Activated T-helper 9 cell treated with anti-CD3 and anti-CD28 coated beads, Interleukin-2, amount 50 U/mL, for 16 hours (primary cell): Measurements from ENCODE around the gene GLTP.
A peak's percentile ranks its signal among the peaks of the same experiment; 100 is the strongest.
"Not testable (repeated sequence)": the region's sequence is repeated elsewhere in the genome, so short reads cannot be mapped to it uniquely, and the experiment has no call there.

Experiments used
- DNase-seq: peaks from one replicate; pipeline ENCODE4 v3.0.0-alpha.2; 2020; ENCODE audit warnings: low read depth

Gene GLTP

GRCh38 chr12:109902891-109903418 is 22.6 kb upstream of the GLTP start:
- no peak for DNase-seq

DNA sequence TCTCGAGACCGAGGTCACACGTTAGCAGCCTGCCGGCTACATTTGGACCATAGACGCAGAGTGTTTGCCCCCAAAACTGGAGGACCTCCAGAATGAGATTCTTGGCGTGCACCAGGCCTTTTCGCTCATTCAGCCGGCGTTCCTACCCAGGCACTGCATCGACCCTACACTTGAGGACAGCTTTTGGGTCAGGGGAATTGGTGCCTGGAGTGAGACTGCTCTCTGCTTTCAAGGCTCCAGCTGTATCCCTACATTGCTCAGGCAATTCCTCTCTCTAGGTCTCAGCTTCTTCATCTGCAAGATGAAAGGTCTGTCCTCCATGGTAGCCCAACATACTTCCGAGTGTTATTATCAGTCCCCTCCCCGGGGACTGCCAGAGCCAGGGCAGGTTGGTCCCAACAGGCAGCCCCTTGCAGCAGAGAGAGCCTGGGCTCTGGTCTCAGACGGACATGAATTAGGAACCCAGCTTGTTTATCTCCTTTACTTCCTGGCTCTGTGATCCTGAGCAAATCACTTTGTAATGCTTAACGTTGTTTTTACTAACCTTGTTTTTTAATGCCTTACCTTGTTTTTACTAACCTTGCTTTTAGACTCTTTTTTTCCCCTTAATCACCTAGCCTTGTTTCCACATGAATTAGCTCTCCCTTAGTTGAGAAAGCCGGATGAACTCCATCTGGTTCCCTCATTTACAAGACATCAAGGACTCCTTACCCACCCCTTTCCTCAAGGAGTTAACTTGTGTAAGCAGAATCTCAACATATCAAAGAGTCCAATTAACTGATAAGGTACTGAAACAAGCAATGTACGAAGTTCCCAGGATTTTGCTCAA is 20.6 kb upstream of the GLTP start:
- no peak for DNase-seq

GRCh38 chr12:109899783-109900751 is 19.7 kb upstream of the GLTP start, which contains the start of gene TCHP:
TSS of gene TCHP (plus strand) at chr12:109900274. CDS start at chr12:109903027, 2,753 bp downstream.
- peak; percentile 58 for DNase-seq

DNA sequence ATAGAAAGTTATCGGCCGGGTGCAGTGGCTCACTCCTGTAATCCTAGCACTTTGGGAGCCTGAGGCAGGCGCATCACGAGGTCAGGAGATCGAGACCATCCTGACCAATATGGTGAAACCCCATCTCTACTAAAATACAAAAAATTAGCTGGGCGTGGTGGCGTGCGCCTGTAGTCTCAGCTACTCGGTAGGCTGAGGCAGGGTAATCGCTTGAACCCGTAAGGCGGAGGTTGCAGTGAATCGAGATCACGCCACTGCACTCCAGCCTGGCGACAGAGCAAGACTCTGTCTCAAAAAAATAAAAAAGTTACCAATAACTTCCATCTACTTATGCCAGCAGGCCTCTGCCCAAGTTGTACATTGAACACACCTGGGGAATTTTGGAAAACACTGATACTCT is 19.0 kb upstream of the GLTP start:
- DNase-seq, result not testable (repeated sequence)

GRCh38 chr12:109897029-109897428 is 16.7 kb upstream of the GLTP start:
- no peak for DNase-seq

DNA sequence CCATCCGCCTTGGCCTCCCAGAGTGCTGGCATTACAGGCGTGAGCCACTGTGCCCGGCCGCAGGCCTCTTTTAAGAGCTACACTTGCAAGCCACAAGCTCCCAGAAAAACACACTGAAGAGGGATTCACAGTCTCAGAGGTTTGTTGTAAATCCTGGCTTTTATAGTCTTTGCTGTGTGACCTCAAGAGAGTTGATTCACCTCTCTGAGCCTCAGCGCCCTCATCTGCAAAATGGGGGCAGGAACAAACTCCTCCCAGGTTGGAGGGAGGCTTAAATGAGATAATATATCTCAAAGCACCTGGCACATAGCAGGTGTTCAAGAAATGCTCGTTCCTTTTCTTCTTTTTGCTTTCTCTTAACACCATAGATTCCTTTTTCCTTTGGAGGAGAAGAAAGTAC is 15.8 kb upstream of the GLTP start:
- no peak for DNase-seq

DNA sequence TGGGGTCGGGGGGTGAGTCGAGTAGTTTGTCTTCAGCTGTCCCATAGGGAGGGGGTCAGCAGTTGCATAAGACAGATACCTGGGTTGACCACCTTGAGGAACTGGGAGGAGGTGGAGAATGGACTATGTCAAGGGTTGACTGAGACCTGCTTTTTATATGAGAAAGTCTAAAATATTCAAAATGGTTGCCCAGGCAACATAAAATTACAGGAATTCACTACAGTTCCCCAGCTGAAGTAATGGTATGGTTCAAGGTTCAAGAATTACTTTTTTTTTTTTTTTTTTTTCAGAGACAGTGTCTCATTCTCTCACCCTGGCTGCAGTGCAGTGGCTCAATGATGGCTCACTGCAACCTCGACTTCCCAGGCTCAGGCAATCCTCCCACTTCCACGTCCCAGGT is 14.6 kb upstream of the GLTP start:
- DNase-seq, result no peak

DNA sequence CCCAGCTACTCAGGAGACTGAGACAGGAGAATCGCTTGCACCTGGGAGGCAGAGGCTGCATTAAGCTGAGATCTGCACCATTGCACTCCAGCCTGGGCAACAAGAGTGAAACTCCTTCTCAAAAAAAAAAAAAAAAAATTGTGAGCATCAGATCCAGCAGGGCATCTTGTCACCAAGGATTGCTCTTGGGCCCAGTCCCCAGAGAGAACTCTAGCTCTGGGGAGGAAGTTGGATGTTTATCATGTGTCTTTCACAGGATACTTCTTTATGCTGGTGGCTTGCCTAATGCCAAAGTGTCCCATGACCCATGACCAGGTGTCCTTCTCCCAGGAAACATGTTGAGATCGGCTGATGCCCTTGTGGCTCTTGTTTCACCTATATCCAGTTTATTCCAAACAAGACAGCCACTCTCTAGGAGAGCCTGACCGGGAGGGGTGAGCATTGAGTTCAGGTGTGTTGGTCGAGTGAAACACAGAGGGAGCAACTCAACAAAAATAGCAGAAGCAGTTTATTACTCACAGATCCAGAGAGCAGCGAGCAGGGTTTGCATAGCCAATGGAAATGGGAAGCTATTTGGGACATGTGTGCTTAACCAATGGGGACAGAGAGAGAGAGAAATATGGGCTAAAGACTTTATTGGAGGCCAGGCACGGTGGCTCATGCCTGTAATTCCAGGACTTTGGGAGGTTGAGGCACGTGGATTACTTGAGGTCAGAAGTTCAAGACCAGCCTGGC is 13.1 kb upstream of the GLTP start:
- no peak for DNase-seq

- no peak for DNase-seq
These were observed 12.4 kb upstream of the GLTP start for GRCh38 chr12:109892748-109893147.

DNA sequence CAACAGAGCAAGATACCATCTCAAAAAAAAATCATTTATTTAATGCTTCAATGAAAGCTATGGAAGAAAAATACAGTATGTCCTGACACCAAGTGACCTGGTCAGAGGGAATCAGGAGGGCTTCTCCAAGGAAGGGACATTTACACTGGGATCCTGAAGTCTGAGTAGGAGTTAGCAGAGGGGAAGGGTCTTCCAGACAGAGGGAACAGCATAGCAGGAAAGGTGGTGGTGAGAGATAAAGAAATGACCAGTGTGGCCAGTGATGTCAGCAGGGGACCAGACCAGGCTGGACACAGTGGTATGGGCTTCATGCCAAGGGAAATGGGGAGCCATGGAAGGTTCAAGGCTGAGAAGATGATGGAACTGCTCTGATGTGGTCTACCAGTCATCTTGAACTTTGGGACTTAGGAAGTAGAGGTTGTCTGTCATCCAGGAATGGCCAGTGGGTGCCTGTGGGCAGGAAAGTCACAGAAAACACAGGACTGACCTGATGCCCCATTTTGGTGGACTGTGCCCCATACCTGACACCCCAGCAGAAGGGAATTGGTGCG is 11.9 kb upstream of the GLTP start:
- no peak for DNase-seq

GRCh38 chr12:109891731-109892130 is 11.4 kb upstream of the GLTP start:
- DNase-seq, result not testable (repeated sequence)

DNA sequence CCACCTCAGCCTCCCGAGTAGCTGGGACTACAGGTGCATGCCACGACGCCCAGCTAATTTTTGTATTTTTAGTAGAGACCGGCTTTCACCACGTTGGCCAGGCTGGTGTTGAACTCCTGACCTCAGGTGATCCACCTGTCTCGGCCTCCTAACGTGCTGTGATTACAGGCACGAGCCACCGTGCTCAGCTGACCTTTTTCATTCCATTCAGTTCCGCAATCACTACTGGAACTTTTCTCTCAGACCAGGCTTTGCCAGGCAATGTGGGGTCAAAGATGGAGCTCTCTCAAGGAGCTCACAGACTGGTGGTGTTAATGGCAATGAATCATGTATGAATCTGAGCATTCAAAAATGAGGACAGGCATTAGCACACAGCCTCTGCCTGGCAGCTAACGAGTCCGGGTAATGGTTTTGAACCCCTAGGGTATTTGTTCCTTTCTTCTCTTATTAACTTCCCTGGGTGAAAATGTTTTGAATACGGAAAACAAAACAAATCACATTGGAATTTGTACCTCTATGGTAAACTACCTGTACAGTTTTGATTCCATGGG is 10.4 kb upstream of the GLTP start:
- DNase-seq, result no peak

DNA sequence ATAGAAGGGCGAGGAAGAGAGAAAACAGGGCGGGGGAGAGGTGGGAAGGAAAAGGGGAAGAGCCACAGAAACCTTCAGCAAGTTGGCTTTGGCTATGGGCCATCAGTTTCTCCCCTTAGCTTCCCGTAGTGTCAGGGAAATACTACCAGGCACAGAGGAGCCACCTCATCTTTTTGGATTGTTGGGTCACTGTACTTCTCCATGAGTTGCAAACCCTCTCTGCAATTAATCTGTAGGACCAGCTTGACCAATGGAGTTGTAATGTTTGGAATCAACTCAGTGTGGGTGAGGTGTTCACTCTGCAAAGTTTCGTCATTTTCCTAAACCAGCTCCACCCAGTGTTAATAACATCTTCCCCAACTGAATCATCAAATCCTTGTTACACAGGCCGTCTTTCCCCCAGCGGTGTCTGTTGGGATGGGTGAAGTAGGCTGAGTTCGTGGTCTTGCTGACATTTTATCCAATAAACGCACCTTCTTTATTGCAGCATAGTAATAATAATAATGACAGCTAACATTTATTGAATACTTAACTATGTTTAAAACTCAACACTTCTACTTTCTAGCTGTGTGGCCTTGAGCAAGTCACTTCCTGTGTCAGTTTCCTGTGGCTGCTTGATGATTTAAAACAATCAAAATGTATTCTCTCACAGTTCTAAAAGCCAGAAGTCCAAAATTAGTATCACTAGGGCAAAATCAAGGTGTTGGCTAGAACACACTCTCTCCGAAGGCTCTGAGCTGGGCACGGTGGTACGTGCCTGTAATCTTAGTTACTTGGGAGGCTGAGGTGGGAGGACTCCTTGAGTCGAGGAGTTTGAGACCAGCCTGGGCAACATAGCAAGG is 8.1 kb upstream of the GLTP start:
- no peak for DNase-seq

GRCh38 chr12:109885616-109886015 is 5.3 kb upstream of the GLTP start:
- DNase-seq, result no peak

GRCh38 chr12:109883461-109883860 is 3.1 kb upstream of the GLTP start:
- no peak for DNase-seq

DNA sequence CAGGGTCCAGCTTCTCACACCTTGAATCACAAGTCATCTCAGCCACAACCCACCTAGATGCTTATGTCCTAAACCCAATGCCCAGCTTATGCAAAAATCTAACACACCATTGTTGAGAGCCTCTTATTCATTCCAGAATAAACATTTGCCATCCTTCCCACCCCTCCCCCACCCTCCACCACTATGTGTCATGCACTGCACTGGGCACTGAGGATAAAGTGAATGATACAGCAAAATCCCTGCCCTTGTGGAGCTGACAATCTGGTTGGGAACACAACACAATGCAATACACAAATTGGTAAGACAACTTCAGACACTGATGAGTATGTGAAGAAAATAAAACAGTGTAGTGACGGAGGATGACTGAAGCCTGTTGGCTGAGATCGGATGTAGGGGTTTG is 1.4 kb upstream of the GLTP start:
- no peak for DNase-seq

DNA sequence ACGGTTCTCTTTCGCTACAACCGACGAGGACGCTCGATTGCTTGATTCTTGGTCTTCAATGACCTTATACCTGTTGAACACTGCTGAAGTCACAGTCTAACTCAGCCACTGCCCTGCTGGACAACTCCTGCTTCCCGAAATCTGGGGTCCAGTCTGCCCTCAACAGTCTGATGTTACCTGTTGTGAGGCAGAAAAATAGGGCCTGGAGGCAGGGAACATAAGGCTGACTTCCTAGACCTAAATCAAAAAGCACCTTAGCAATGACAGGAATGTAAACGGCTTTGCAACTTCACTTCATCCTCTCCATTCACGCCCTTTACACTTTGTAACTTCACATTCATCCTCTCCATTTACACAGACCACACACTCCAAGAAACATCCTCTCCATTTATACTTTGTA is 597 bp upstream of the GLTP start:
- DNase-seq, result no peak

DNA sequence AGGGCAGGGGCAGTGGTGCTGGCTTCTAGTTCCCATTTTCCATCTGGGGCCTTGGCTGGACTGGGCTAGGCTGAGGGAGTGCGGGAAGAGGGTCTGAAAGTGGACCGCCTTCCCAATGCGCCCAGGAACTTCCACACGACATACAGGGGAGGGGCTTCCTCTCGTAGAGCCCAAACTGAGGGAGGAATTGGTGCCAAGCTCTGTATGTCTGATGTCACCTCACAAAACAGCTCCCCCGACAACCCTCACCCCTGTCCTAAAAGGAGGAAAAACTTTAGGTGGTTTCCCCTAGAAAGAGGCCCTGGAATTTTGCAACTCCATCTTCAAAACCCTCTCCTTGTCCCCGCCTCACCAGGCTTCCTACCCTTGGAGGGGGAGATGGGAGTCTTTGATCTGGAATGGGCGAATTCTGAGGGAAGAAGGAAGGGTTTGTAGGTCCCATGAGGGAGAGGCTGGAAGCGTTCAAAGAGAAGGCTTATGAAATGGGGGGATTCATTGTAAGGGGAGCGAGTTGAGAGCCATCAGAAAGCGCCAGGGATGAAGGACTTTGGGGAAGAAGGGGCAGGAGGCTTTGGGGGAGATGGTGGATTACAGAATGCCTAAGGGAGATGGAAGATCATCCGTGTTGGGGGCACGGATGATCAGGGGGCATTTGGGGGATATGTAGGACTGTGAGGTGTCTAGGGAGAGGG is 844 bp downstream of the GLTP start:
- no peak for DNase-seq

GRCh38 chr12:109878749-109879148 is 1.6 kb downstream of the GLTP start:
- DNase-seq, result no peak

DNA sequence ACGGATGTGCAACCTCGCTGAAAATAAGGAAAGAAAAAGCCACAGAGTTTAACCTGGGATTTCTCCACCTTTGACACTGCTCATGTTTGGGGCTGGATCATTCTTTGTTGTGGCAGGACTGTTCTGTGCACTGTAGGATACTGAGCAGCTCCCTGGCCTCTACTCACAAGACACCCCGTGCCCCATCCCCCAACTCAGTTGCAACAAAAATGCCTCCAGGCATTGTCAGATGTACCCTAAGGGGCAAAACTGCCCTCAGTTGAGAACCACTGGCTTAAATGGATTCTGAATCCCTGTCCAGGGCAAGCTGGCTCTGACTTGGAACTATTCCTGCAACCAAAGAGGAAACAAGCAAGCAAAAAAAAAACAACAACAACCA is 2.1 kb downstream of the GLTP start:
- no peak for DNase-seq
